K562 (cell line): ENCODE data around the gene VPS37D. TPM values are rescaled to one million over a fixed set of nuclear protein-coding genes. Genes with fewer than 3 reads are reported as not detected.

Experiments used
- ATAC-seq: fragments of 200-7000 bp; cut with Tn5 transposase; 3 replicates; pipeline ENCODE4 v1.9.1; 2020; ENCODE audit warnings: moderate library complexity
- BruUV-seq: library from RNA; stranded (reverse); fragments of 400-500 nt; replicated peaks from 2 replicates; lab custom pipeline; 2021; lab: Mats Ljungman, UMichigan
- CTCF ChIA-PET: fragments of 300-600 bp; formaldehyde crosslinking; extraction: SDS; loops from one replicate; lab custom pipeline; 2021; ENCODE audit warnings: low intra/inter-chr PET ratio; lab: Yijun Ruan, JAX
- POLR2A ChIA-PET: fragments of 300-600, 350-650 bp; sonication (Branson Sonifier 250); formaldehyde crosslinking; extraction: SDS; loops from one replicate; lab custom pipeline; 2021; ENCODE audit warnings: antibody characterized with exemption, inconsistent platforms; lab: Yijun Ruan, JAX
- DNase-seq, 4 experiments: peaks; one replicate each; pipeline versions ENCODE4 v3.0.0 to v3.0.0-alpha.2; 2011 to 2018; ENCODE audit warnings: low spot score in 3 of 4, mixed read lengths in 3 of 4; ENCODE audit errors: extremely low read depth in 1 of 4
- FAIRE-seq: peaks from 2 replicates; lab custom pipeline; 2011; peaks lifted over from hg19 to GRCh38; lab: Jason Lieb, UNC
- H2AFZ ChIP-seq: 2 replicates; pipeline ENCODE4 v1.6.0; 2011; ENCODE audit warnings: low read depth, low read length, control low read depth, inconsistent platforms
- H3K27ac ChIP-seq: fragments of 200-600 bp; 3 replicates; pipeline ENCODE4 v1.8.0; 2011; ENCODE audit warnings: low read depth, mild to moderate bottlenecking, control low read depth, inconsistent platforms, low read length, moderate library complexity, mixed read lengths; ENCODE audit errors: extremely low read depth
- H3K27me3 ChIP-seq, 2 experiments: fragments of 300-600 bp in 1 of 2; 2 replicates in 1 of 2; 3 replicates in 1 of 2; pipeline versions ENCODE4 v1.6.0 to v1.8.0; 2011; ENCODE audit warnings: inconsistent platforms in 2 of 2, low read length in 2 of 2, mild to moderate bottlenecking in 1 of 2, mixed read lengths in 1 of 2, moderate library complexity in 1 of 2; ENCODE audit not compliant: control insufficient read depth in 2 of 2, insufficient read depth in 2 of 2
- H3K36me3 ChIP-seq: fragments of 300-600 bp; 3 replicates; pipeline ENCODE4 v1.8.0; 2011; ENCODE audit warnings: mild to moderate bottlenecking, low read length, inconsistent platforms; ENCODE audit not compliant: control insufficient read depth, insufficient read depth
- H3K4me1 ChIP-seq, 2 experiments: fragments of 200-600 bp in 1 of 2; replicated peaks in 1 of 2; 2 replicates in 1 of 2; 3 replicates in 1 of 2; pipeline versions ENCODE4 v1.5.1 to v1.8.0; 2011; ENCODE audit warnings: inconsistent platforms in 2 of 2, low read length in 2 of 2, mild to moderate bottlenecking in 1 of 2, mixed read lengths in 1 of 2, moderate library complexity in 1 of 2; ENCODE audit not compliant: control insufficient read depth in 2 of 2, insufficient read depth in 2 of 2
- H3K4me2 ChIP-seq: 2 replicates; pipeline ENCODE4 v1.6.1; 2011; ENCODE audit warnings: low read length, control low read depth, inconsistent platforms, mixed read lengths; ENCODE audit not compliant: insufficient read depth
- H3K4me3 ChIP-seq: fragments of 200-600 bp; sonication (generic), shearing (Covaris generic); 2 replicates; pipeline ENCODE4 v1.5.1; 2016; ENCODE audit warnings: control low read depth, inconsistent platforms
- H3K79me2 ChIP-seq: fragments of 200-600 bp; 3 replicates; pipeline ENCODE4 v1.8.0; 2011; ENCODE audit warnings: low read length, inconsistent platforms; ENCODE audit not compliant: control insufficient read depth, insufficient read depth
- H3K9ac ChIP-seq, 2 experiments: 2 replicates each; pipeline versions ENCODE4 v1.6.0 to v1.6.1; 2011; ENCODE audit warnings: low read depth in 2 of 2, low read length in 2 of 2, control low read depth in 1 of 2, inconsistent platforms in 1 of 2, mild to moderate bottlenecking in 1 of 2, mixed read lengths in 1 of 2; ENCODE audit not compliant: insufficient read depth in 1 of 2
- H3K9me1 ChIP-seq: one replicate; pipeline ENCODE4 v1.6.0; 2011; ENCODE audit warnings: inconsistent platforms, mild to moderate bottlenecking, low read length, moderate library complexity; ENCODE audit not compliant: control insufficient read depth, insufficient read depth
- H3K9me3 ChIP-seq: replicated peaks from 2 replicates; pipeline ENCODE4 v1.5.1; 2011; ENCODE audit warnings: low read depth, low read length, inconsistent platforms; ENCODE audit not compliant: control insufficient read depth, insufficient read depth
- H4K20me1 ChIP-seq: replicated peaks from 2 replicates; pipeline ENCODE4 v1.6.1; 2011; ENCODE audit warnings: low read length, inconsistent platforms, mixed read lengths; ENCODE audit not compliant: control insufficient read depth, insufficient read depth
- CEBPG ChIP-seq, 3 experiments: fragments of 200-800 bp in 1 of 3; sonication (Bioruptor generic) in 1 of 3; sonication (generic) in 1 of 3; formaldehyde crosslinking in 1 of 3; IDR thresholded peaks in 2 of 3; conservative IDR thresholded peaks in 1 of 3; 2 replicates each; pipeline versions ENCODE4 v1.6.1 to v1.8.0; 2016 to 2022; ENCODE audit warnings: missing compliant biosample characterization in 2 of 3, missing genetic modification characterization in 2 of 3, mild to moderate bottlenecking in 1 of 3, missing genetic modification reagents in 1 of 3
- CLOCK ChIP-seq: fragments of 250-450 bp; sonication (Bioruptor Pico); IDR thresholded peaks from 2 replicates; pipeline ENCODE4 v1.4.0; 2020; ENCODE audit warnings: mild to moderate bottlenecking, moderate library complexity, borderline replicate concordance
- FIP1L1 ChIP-seq: fragments of 200-400 bp; formaldehyde crosslinking; IDR thresholded peaks from 2 replicates; pipeline ENCODE4 v1.6.1; 2018; ENCODE audit warnings: mild to moderate bottlenecking, low read depth, low read length; ENCODE audit not compliant: poor library complexity, severe bottlenecking
- MCM3 ChIP-seq: fragments of 450-650 bp; IDR thresholded peaks from 2 replicates; pipeline ENCODE4 v1.6.1; 2016
- NKRF ChIP-seq: fragments of 450-650 bp; IDR thresholded peaks from 2 replicates; pipeline ENCODE4 v1.6.1; 2016; ENCODE audit warnings: borderline replicate concordance
- STAT6 ChIP-seq: sonication (generic); formaldehyde crosslinking; IDR thresholded peaks from 2 replicates; pipeline ENCODE4 v1.8.1; 2023; ENCODE audit warnings: mild to moderate bottlenecking, missing genetic modification reagents
- ZBTB5 ChIP-seq: fragments of 450-650 bp; IDR thresholded peaks from 2 replicates; pipeline ENCODE4 v1.6.1; 2017; ENCODE audit warnings: antibody characterized with exemption
- WGBS: fragments of 100-300 bp; shearing (Covaris generic); methylation state at CpG from one replicate; pipeline ENCODE4 v1.1.6; 2016; ENCODE audit warnings: low coverage, mixed read lengths; ENCODE audit not compliant: insufficient coverage; ENCODE audit errors: missing lambda C conversion rate; 5-methylcytosine and 5-hydroxymethylcytosine counted together
- in situ Hi-C: fragments of 300-500 bp; cut with MboI; formaldehyde crosslinking; loops from 4 replicates; pipeline ENCODE4 v1.15.0; 2018; ENCODE audit warnings: inconsistent platforms, mixed read lengths
- intact Hi-C: fragments of 100-400 bp; cut with micrococcal nuclease; formaldehyde crosslinking; loops from 2 replicates; pipeline ENCODE4 v1.14.2; 2022
- polyA plus RNA-seq, 8 experiments: library from polyadenylated mRNA; depleted of rRNA in 4 of 8; stranded (reverse) in 5 of 8; unstranded in 3 of 8; fragments of >200 nt; fragmentation: Nextera tagmentation in 2 of 8; fragmentation: Illumina TruSeq in 1 of 8; extraction: Ambion mirVana in 2 of 8; extraction: Trizol in 1 of 8; gene quantifications; 2 replicates each; pipeline versions ENCODE4 v1.2.1 to v1.2.3, GENCODE V29; 2011 to 2014; ENCODE audit warnings: inconsistent platforms in 1 of 8, missing spikeins in 1 of 8
- total RNA-seq, 7 experiments: library from RNA; depleted of rRNA in 6 of 7; stranded (reverse); fragments of >200 nt in 6 of 7; fragmentation: Illumina TruSeq in 2 of 7; extraction: Trizol in 2 of 7; gene quantifications; 2 replicates each; pipeline versions ENCODE4 v1.2.1 to v1.2.3, GENCODE V29; 2011 to 2021; ENCODE audit warnings: low replicate concordance in 1 of 7
- TF ChIP-seq, protein P1 (sequence below): fragments of 250-450 bp; sonication (Bioruptor Pico); IDR thresholded peaks from 2 replicates; pipeline ENCODE4 v1.5.0; 2021; ENCODE audit warnings: mild to moderate bottlenecking, borderline replicate concordance

The VPS37D gene
- total and polyA plus RNA-seq, 9 of the 15 experiments (the other 6 are each of a cell fraction or from before 2014, with no cell fraction given) = 0.25 to 2.3 (median 1.0) TPM; not detected in 3

DNA sequence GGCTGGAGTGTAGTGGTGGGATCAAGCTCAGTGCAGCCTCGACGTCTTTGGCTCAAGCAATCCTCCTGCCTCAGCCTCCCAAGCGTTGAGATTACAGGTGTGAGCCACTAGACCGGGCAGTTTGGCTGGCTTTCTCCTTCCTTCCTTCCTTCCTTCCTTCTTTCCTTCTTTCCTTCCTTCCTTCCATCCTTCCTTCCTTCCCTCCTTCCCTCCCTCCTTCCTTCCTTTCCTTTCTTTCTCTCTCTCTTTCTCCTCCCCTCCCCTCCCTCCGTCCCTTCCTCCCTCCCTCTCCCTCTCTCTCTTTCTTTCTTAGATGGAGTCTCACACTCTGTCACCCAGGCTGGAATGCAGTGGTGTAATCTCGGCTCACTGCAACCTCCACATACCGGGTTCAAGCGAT, 7.6 kb upstream of the VPS37D start:
- Histone ChIP-seq H4K20me1 (no peaks in the 10 kb centered on the region), H3K9me3 (peaks cover 12% of the 10 kb centered on the region), H2AFZ (no peak overlapping the region), H3K9me1 (no peaks in the 10 kb centered on the region), H3K79me2 (no peaks in the 10 kb centered on the region), H3K27me3 (peaks cover 5 to 6% of the 10 kb centered on the region in 2 experiments; a peak in 3 of 5 replicates), H3K4me3 (no peak overlapping the region), H3K27ac (no peak overlapping the region), H3K36me3 (no peaks in the 10 kb centered on the region), H3K4me2 (no peak overlapping the region), H3K4me1 (peaks cover 5% of the 10 kb centered on the region in 2 experiments; a peak in 4 of 5 replicates), H3K9ac (no peak overlapping the region; a peak in 1 of 4 replicates)
- DNase-seq (no peak), ATAC-seq (no peak), FAIRE-seq (no peak)
- CTCF ChIA-PET = no interaction called here
- POLR2A ChIA-PET = interaction anchor here (0.5 to 0.9 kb wide), 2 partner anchors 13 to 31 kb away, joined by 3 to 5 read pairs; no protein-coding TSS in a partner anchor
- BruUV-seq = no TSS peak
- in situ Hi-C loops = no loop called here
- intact Hi-C loops = no loop called here
- 15% methylated on average over 8 of the region's 8 CpGs for WGBS
- TF ChIP-seq FIP1L1 = no peak
- TF ChIP-seq, protein P1, sequence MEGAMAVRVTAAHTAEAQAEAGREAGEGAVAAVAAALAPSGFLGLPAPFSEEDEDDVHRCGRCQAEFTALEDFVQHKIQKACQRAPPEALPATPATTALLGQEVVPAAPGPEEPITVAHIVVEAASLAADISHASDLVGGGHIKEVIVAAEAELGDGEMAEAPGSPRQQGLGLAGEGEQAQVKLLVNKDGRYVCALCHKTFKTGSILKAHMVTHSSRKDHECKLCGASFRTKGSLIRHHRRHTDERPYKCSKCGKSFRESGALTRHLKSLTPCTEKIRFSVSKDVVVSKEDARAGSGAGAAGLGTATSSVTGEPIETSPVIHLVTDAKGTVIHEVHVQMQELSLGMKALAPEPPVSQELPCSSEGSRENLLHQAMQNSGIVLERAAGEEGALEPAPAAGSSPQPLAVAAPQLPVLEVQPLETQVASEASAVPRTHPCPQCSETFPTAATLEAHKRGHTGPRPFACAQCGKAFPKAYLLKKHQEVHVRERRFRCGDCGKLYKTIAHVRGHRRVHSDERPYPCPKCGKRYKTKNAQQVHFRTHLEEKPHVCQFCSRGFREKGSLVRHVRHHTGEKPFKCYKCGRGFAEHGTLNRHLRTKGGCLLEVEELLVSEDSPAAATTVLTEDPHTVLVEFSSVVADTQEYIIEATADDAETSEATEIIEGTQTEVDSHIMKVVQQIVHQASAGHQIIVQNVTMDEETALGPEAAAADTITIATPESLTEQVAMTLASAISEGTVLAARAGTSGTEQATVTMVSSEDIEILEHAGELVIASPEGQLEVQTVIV = no peak
- peak; percentile 48; the same call in 1 of the 2 replicates for TF ChIP-seq NKRF
- TF ChIP-seq STAT6 (CRISPR knock-in tag) = no peak
- peak; percentile 84 for TF ChIP-seq MCM3
- no peak for TF ChIP-seq CEBPG (CRISPR knock-in tag; IDR thresholded peaks at IDR 0.05)
- no peak for TF ChIP-seq CEBPG (tag; conservative IDR thresholded peaks at IDR 0.05 in 1 of 2, IDR thresholded peaks at IDR 0.05 in 1 of 2)
- TF ChIP-seq ZBTB5 = no peak
- no peak for TF ChIP-seq CLOCK (CRISPR knock-in tag)
